Gastrocnemius medialis (tissue), 4 donors: ENCODE measurements around the gene GCG.

Experiments
- CTCF ChIP-seq, 5 experiments: fragments of 450-650 bp in 3 of 5; fragments of 200-600 bp in 2 of 5; sonication (generic) in 2 of 5; IDR thresholded peaks in 4 of 5; conservative IDR thresholded peaks in 1 of 5; 1 replicate in 4 of 5; 2 replicates in 1 of 5; pipeline ENCODE4 v1.5.1; 2016 to 2019; ENCODE audit warnings: antibody characterized with exemption in 5 of 5, mild to moderate bottlenecking in 3 of 5, moderate library complexity in 3 of 5
- POLR2A ChIP-seq, 2 donors: fragments of 450-650 bp; IDR thresholded peaks; one replicate each; pipeline ENCODE4 v1.6.1; 2017; ENCODE audit warnings: antibody characterized with exemption in 2 of 2, mild to moderate bottlenecking in 2 of 2, moderate library complexity in 2 of 2

GRCh38 chr2:162149466-162149865 lies 2.6 kb downstream of the GCG start:
- TF ChIP-seq CTCF (IDR thresholded peaks at IDR 0.05 in 4 of 5, conservative IDR thresholded peaks at IDR 0.05 in 1 of 5), result no peak
- TF ChIP-seq POLR2A (IDR thresholded peaks at IDR 0.05), result no peak
